Coronary artery (tissue), 2 donors: Measurements from ENCODE around the gene TOM1L2.

Experiments used
- DNase-seq: peaks from one replicate; pipeline ENCODE4 v3.0.0-alpha.2; 2017; ENCODE audit warnings: low spot score
- H3K27ac ChIP-seq, 2 donors: fragments of 200-600 bp; sonication (generic); one replicate each; pipeline ENCODE4 v1.5.1; 2016 to 2019
- H3K4me3 ChIP-seq: fragments of 200-600 bp; sonication (generic); 2 replicates; pipeline ENCODE4 v1.5.1; 2016; ENCODE audit warnings: mild to moderate bottlenecking, moderate library complexity
- CTCF ChIP-seq: fragments of 200-600 bp; sonication (generic); IDR thresholded peaks from one replicate; pipeline ENCODE4 v1.5.1; 2019; ENCODE audit warnings: antibody characterized with exemption

TOM1L2 gene

GRCh38 chr17:17952691-17953090, 19.5 kb downstream of the TOM1L2 start:
- TF ChIP-seq CTCF = no peak
- DNase-seq = no peak
- no peak overlapping the region for H3K4me3 ChIP-seq
- H3K27ac ChIP-seq = no peak overlapping the region

GRCh38 chr17:17951524-17951923, 20.7 kb downstream of the TOM1L2 start:
- no peak for TF ChIP-seq CTCF

GRCh38 chr17:17950806-17951205, 21.4 kb downstream of the TOM1L2 start:
- no peak for TF ChIP-seq CTCF
- DNase-seq = no peak
- no peak overlapping the region for H3K4me3 ChIP-seq
- no peak overlapping the region for H3K27ac ChIP-seq

More at GRCh38 chr17:17951524-17951923, 20.7 kb downstream of the TOM1L2 start:
- no peak for DNase-seq
- no peak overlapping the region for H3K4me3 ChIP-seq
- no peak overlapping the region for H3K27ac ChIP-seq

GRCh38 chr17:17950347-17950746, 21.9 kb downstream of the TOM1L2 start:
- no peak overlapping the region for H3K4me3 ChIP-seq
- TF ChIP-seq CTCF = no peak
- no peak overlapping the region for H3K27ac ChIP-seq
- DNase-seq = no peak

GRCh38 chr17:17947966-17948365, 24.2 kb downstream of the TOM1L2 start:
- Histone ChIP-seq H3K27ac (no peak overlapping the region), H3K4me3 (no peak overlapping the region)
- DNase-seq = no peak
- TF ChIP-seq CTCF = no peak

- DNase-seq = no peak
- Histone ChIP-seq H3K27ac (no peak overlapping the region), H3K4me3 (no peak overlapping the region)
- no peak for TF ChIP-seq CTCF
Observed at GRCh38 chr17:17947309-17947708, 24.9 kb downstream of the TOM1L2 start.

- no peak for DNase-seq
- no peak for TF ChIP-seq CTCF
- H3K27ac ChIP-seq = no peak overlapping the region
- no peak overlapping the region for H3K4me3 ChIP-seq
Observed at GRCh38 chr17:17946093-17946492, 26.1 kb downstream of the TOM1L2 start.
